Measurements from ENCODE around the gene CD19. TPM values are rescaled to one million over a fixed set of nuclear protein-coding genes. Genes with fewer than 3 reads are reported as not detected.

CD19 gene
- total and polyA plus RNA-seq, 2 of the 8 experiments (the other 6 are each of a cell fraction or from before 2014, with no cell fraction given): 0.57 to 0.65 TPM

GRCh38 chr16:28985211-28986041 lies 53.7 kb downstream of the CD19 start (continued):
- TF ChIP-seq CTBP2 (IDR thresholded peaks at IDR 0.05; ENCODE audit: borderline replicate concordance, insufficient read depth, insufficient read length, low read length): no peak
- TF ChIP-seq POU5F1 (IDR thresholded peaks at IDR 0.05; ENCODE audit: low read depth, low read length): no peak
- TF ChIP-seq SIX5 (IDR thresholded peaks at IDR 0.05; ENCODE audit: low read depth, low read length): no peak
- no peak for TF ChIP-seq GABPA (IDR thresholded peaks at IDR 0.05; ENCODE audit: borderline replicate concordance, insufficient read depth, low read length)
- TF ChIP-seq SAP30 (IDR thresholded peaks at IDR 0.05; ENCODE audit: insufficient read depth, insufficient replicate concordance, low read length): no peak
- no peak for TF ChIP-seq HDAC2 (IDR thresholded peaks at IDR 0.05; ENCODE audit: borderline replicate concordance in 1 of 2, low read depth in 2 of 2, low read length in 2 of 2)
- TF ChIP-seq NRF1 (IDR thresholded peaks at IDR 0.05; ENCODE audit: low read depth, low read length): no peak

Measured in H1 (cell line).